ENCODE data around the gene BMPR1A.
"Not testable (repeated sequence)": the region's sequence is repeated elsewhere in the genome, so short reads cannot be mapped to it uniquely, and the experiment has no call there.

BMPR1A gene

DNA sequence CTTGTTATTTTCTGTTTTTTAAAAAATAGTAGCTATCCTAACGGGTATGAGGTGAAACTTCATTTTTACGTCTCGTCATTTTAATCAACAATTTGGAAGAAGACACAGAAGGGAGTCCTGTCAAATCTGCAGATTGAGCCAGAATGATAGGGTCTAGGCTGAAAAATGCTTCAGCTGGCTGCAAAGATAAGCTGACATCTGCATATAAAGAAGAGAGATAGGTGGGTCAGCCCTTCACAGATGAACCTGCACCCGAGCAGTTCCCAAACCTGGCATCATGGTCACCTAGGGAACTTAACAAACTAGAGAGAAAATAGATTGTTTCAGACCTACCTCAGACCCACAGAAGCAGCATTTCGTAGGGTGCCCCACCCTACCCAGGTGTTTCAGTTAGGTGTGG is 35.2 kb upstream of the BMPR1A start:
- FAIRE-seq (no peak), DNase-seq (ENCODE audit: insufficient read length, low spot score) (no peak)

DNA sequence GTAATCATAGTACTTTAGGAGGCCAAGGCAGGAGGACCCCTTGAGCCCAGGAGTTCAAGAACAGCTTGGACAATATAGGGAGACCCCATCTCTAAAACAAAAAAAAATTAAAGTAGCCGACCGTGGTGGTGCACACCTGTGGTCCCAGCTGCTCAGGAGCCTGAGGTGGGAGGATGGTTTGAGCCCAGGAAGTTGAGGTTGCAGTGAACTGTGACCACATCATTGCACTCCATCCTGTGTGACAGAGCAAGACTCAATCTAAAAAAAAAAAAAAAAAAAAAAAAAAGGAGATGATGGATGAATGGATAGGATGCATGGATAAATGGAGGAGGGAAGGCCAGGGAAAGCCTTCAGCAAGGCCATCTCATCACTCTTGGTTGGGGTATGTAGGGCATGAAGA is 33.4 kb upstream of the BMPR1A start:
- TF ChIP-seq POLR2A (IDR thresholded peaks at IDR 0.05; ENCODE audit: low read depth, low read length): no peak
- FAIRE-seq (no peak), DNase-seq (ENCODE audit: insufficient read length, low spot score) (no peak)

More for the DNA sequence above, 35.2 kb upstream of the BMPR1A start:
- no peak for TF ChIP-seq POLR2A (IDR thresholded peaks at IDR 0.05; ENCODE audit: low read depth, low read length)

DNA sequence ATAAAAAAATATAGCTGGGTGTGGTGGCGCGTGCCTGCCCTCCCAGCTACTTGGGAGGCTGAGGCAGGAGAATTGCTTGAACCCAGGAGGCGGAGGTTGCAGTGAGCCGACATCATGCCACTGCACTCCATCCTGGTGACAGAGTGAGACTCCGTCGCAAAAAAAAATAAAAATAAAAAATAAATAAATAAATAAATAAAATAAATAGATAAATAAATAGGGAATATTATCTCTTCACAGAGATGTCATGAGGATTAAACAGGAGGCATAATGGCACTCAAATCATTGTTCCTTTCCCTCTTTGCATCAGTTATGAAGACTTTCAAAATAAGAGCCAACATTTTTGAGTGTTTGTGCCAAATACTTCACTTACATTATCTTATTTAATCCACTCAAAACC is 32.0 kb upstream of the BMPR1A start:
- FAIRE-seq (no peak), DNase-seq (ENCODE audit: insufficient read length, low spot score) (no peak)
- no peak for TF ChIP-seq POLR2A (IDR thresholded peaks at IDR 0.05; ENCODE audit: low read depth, low read length)

DNA sequence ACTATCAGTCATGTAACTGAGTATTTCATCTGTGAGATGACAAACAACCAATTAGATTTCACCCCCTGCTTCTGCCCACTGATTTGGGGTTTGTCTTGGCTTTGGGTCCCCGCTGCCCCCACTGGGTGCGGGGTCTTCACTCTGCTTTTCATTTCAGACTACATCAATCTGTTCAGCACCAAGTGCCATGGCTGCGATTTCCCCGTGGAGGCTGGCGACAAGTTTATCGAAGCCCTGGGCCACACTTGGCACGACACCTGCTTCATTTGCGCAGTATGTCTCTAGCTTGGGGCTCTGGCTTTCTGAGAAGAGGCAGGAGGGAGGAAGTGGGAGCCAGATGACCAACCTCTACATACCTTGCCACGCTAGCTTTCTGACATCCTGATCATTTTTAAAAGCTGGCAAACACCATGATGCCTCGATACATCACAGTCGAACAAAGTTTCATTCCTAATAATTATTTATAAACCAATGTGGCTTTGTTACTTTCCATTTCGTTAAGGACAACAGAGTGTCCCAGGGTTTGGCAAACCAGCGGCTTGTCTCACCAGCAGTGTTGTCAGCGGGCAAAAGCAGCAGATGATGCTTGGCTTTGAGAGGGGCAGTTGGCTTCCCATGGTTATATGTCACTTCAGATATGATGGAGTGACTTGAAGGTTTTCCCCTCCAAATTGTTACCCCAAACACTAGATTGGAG is 30.3 kb upstream of the BMPR1A start:
- FAIRE-seq: no peak
- no peak for TF ChIP-seq POLR2A (IDR thresholded peaks at IDR 0.05; ENCODE audit: low read depth, low read length)
- no peak for DNase-seq (ENCODE audit: insufficient read length, low spot score)

DNA sequence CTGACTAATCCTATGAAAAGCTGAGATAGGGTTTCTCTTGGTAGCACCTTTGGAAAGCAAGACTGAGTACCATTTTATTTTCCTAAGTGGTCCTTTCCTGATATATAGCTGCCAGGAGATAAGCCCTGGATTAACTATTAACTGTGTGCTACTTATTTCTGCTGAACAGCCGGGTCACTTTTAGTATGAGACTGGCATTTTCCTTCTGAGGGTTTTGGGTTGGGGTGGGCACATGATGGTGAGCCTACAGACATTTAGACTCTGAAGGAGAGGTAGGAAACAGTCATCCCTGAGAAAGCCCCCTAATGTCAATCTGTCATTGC is 29.8 kb upstream of the BMPR1A start:
- FAIRE-seq: no peak
- no peak for DNase-seq (ENCODE audit: insufficient read length, low spot score)
- TF ChIP-seq POLR2A (IDR thresholded peaks at IDR 0.05; ENCODE audit: low read depth, low read length): no peak

DNA sequence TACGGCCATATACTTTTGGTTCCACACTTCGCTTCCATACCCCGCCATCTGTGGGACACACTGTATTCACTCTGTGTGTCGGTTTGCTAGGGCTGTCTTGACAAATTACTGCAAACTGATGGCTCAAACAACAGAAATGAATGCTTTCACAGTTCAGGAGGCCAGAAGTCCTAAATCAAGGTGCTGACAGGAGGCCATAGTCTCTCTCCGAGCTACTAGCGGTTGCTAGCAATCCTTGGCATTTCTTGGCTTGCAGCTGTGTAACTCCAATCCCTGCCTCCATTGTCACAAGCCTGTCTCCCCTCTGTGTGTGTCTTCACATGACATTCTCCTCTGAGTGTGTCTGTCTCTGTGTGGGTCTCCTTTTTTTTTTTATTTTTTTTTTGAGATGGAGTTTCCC is 28.9 kb upstream of the BMPR1A start:
- no peak for DNase-seq (ENCODE audit: insufficient read length, low spot score)

DNA sequence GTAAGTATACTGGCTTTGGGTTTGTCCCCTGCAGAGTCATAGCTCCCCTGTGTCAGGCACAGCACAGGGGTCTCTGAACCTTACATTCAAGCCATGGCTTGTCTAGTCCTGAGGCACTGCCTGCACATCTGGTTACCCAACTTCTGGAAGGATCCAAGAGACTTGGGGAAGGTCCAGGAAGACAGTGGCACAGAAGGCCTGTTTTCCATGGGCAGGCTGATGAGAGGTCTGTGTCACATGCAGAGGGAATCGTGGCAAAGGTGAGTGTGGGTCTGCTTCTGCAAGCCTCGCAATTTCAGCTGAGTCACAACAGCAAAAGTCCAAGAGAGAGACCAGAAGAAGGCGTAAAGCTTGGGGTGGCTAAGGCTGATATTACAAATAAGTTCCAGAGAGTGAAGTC is 28.4 kb upstream of the BMPR1A start:
- no peak for DNase-seq (ENCODE audit: insufficient read length, low spot score)
- no peak for FAIRE-seq
- no peak for TF ChIP-seq POLR2A (IDR thresholded peaks at IDR 0.05; ENCODE audit: low read depth, low read length)

More for the DNA sequence above, 28.9 kb upstream of the BMPR1A start:
- FAIRE-seq: no peak
- no peak for TF ChIP-seq POLR2A (IDR thresholded peaks at IDR 0.05; ENCODE audit: low read depth, low read length)

DNA sequence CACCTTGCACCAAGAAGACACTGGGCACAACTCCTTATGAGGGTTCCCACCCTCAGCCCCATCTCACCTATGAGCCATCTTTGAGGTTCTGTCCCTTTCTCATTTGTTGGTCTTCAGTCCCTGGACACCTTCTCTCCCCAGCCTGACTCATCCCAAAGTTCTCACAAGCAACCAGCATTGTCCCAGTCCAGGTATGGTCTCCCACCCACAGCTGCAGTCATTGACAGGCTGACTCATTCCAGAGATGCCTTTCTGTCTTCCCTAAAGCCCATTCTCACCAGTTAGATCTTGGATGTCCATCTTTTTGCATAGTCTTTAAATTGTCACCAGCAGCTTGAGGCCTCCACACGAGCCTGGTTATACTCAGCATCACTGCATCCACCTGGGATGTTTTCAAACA is 26.7 kb upstream of the BMPR1A start:
- no peak for TF ChIP-seq POLR2A (IDR thresholded peaks at IDR 0.05; ENCODE audit: low read depth, low read length)
- FAIRE-seq: no peak
- no peak for DNase-seq (ENCODE audit: insufficient read length, low spot score)

DNA sequence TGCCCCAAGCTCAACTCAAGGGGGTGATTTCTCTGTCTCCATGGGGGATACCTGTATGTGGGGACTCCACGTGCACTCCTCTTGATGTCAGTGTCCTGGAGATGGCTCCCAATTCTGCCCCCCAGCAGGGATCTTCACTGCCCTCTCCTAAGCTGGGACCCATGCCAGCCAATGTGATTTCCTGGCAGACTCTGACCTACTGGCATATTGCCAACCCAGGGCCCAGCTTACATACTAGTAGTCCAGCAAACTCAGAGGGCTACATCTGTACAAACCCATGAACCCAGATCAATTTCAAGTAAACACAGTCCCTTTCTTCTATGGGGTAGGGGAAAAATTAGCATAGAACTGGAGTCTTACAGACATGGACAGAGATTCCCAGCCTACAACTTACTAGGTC is 26.2 kb upstream of the BMPR1A start:
- DNase-seq (ENCODE audit: insufficient read length, low spot score) (no peak), FAIRE-seq (no peak)
- no peak for TF ChIP-seq POLR2A (IDR thresholded peaks at IDR 0.05; ENCODE audit: low read depth, low read length)

DNA sequence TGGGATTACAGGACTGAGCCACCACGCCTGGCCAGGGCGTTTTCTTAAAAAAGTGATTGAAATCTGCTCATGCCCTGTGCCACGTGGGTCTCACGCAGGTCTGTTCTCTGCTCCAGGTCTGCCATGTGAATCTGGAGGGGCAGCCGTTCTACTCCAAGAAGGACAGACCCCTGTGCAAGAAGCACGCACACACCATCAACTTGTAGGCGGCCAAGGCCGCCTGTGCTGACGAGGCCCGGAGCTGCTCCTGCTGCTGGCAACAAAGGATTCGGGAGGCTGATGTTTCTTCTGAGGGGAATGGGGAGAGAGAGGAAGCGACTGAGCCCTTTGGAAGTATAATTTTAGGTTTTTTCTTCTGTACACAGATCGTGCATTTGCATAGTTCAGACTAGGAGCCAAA is 23.6 kb upstream of the BMPR1A start:
- FAIRE-seq: no peak
- no peak for DNase-seq (ENCODE audit: insufficient read length, low spot score)
- no peak for TF ChIP-seq POLR2A (IDR thresholded peaks at IDR 0.05; ENCODE audit: low read depth, low read length)

DNA sequence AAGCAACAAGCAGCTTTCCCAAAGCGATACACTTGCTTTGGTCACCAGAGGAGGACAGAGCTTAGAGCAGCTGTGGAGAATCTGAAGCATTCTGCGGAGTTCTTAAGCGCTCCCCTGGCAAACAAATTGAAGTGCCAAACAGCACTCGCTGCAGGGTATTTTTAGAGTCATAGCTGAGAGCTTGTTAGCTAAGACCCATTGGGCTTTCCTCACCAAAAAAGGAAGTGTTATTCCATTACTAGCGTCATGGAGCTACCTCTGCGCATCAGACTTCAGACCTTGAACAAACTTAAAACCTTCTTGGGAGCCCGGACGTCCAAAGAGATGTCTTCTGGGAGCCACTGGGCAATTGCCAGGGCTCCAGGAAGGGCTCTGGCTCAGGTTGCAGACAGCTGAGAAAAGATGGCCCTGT is 23.2 kb upstream of the BMPR1A start:
- no peak for TF ChIP-seq POLR2A (IDR thresholded peaks at IDR 0.05; ENCODE audit: low read depth, low read length)
- FAIRE-seq (no peak), DNase-seq (ENCODE audit: insufficient read length, low spot score) (no peak)

DNA sequence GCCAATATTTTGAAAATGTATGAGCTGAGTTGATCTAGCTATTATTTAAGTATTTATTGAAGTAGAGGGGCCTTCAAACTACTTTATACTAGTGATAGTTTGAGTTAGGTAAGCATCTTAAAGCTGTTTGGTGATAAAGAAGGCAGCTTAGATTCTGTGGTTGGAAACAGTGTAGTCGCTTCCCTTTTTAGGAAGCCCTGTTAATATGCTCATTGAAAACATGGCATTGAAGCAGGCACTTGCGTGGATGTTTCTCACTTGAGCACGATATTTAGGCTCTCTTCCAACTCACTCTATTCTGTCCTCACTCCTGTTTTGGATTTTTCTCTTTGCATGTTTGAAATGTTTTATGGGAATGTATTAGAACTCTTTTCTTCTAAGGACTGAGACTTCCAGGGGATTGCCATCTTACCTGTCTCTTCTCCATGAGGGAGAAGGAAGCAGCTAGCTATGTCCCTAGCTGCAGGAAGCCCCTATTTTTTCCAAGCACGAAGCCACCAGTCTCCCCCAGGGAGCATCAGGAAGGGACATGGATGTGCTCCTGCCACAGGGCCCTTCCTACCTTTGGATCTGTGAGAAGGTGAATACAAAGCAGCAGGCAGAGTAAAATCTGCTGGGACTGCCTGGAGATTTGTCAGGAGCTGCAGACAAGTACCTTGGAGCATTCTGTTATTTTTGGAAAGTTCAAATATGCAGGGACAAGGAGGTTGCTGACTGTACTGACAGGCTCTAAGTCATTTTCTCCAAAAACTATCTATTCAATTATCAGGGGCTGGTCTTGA is 22.0 kb upstream of the BMPR1A start:
- no peak for TF ChIP-seq POLR2A (IDR thresholded peaks at IDR 0.05; ENCODE audit: low read depth, low read length)
- no peak for FAIRE-seq
- DNase-seq (ENCODE audit: insufficient read length, low spot score): no peak

DNA sequence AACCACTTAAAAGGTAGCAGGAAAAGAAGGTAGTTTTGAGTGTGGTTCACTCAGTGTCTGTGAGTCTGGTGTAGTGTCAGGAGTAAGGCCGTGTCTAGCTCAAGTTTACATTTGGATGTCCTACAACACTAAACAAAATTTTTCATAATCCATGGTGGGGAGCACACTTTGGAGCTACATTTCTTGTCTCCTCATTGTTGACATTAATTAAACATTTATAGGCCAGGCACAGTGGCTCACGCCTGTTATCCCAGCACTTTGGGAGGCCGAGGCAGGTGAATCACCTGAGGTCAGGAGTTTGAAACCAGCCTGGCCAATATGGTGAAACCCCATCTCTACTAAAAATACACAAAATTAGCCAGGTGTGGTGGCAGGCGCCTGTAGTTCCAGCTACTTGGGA is 21.1 kb upstream of the BMPR1A start:
- peak; percentile 20 for FAIRE-seq
- DNase-seq (ENCODE audit: insufficient read length, low spot score): not testable (repeated sequence)

DNA sequence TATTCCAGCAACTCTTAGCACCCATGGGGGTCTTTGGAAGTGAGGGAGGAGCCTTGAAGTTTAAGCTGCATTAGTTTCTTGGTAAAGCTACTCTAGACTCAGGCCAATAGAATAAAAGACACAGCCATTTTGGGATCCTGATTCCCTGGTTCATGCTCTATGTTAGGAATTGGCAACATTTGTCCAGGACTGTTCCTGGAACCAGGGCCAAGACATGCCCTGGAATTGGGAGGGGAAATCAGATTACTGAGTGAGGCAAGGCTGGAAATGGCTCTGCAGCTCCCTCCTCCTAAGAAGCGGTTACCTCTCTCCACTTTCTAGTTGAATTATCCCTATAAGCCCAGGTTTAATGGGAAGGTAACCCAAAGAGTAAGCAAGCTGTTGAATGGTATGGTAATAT is 14.2 kb upstream of the BMPR1A start:
- FAIRE-seq (no peak), DNase-seq (ENCODE audit: insufficient read length, low spot score) (no peak)
- no peak for TF ChIP-seq POLR2A (IDR thresholded peaks at IDR 0.05; ENCODE audit: low read depth, low read length)

DNA sequence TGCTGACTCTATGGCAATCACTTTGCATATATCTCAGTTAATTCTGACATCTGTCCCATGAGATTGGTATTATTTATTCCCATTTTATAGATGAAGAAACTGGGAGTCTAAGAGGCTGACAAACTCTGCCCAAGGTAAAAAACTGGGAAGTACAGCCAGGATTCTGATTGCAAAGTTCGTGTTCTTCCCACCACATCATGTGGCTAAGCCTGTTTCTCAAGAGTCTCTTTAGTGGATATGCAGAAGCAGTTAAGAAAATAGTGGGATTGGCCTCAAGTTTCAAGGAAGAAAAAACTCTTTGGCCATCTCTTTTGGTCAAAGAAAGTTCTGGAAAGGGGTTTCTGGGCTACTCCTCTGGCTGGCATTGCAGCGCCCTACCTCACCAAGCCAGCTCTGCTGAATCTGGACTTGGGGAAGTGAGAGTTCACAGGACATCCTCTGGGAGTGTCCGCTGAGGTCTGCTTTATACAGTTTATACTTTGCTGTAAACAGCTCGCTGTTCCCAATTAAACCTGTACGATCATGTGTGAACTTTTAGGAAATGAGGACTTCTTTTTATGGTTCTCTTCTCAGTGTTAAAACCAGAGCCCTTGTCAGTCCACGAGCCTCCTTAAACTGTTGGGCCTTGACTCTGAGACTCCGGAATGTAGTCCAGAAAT is 12.2 kb upstream of the BMPR1A start:
- FAIRE-seq: no peak

More for the DNA sequence above, 12.2 kb upstream of the BMPR1A start:
- no peak for DNase-seq (ENCODE audit: insufficient read length, low spot score)
- no peak for TF ChIP-seq POLR2A (IDR thresholded peaks at IDR 0.05; ENCODE audit: low read depth, low read length)
